NB4 (cell line): ENCODE measurements around the gene GPR17.

Experiments
- DNase-seq: peaks from one replicate; pipeline ENCODE4 v3.0.0; 2010; ENCODE audit warnings: low read depth
- H3K4me3 ChIP-seq: one replicate; pipeline ENCODE4 v1.5.1; 2011; ENCODE audit warnings: mild to moderate bottlenecking, low read depth, low read length, moderate library complexity
- MYC ChIP-seq: IDR thresholded peaks from 2 replicates; pipeline ENCODE4 v1.6.1; 2011; ENCODE audit warnings: low read depth, low read length
- POLR2A ChIP-seq: IDR thresholded peaks from 2 replicates; pipeline ENCODE4 v1.6.1; 2011; ENCODE audit warnings: mild to moderate bottlenecking; ENCODE audit not compliant: insufficient read length; ENCODE audit errors: extremely low read depth
- TF ChIP-seq, protein P1 (sequence below): IDR thresholded peaks from one replicate; pipeline ENCODE4 v1.5.1; 2012; ENCODE audit warnings: low read depth, low read length
- TF ChIP-seq, protein P2 (sequence below): IDR thresholded peaks from 2 replicates; pipeline ENCODE4 v1.6.1; 2011; ENCODE audit warnings: low read depth, low read length

Gene GPR17

DNA sequence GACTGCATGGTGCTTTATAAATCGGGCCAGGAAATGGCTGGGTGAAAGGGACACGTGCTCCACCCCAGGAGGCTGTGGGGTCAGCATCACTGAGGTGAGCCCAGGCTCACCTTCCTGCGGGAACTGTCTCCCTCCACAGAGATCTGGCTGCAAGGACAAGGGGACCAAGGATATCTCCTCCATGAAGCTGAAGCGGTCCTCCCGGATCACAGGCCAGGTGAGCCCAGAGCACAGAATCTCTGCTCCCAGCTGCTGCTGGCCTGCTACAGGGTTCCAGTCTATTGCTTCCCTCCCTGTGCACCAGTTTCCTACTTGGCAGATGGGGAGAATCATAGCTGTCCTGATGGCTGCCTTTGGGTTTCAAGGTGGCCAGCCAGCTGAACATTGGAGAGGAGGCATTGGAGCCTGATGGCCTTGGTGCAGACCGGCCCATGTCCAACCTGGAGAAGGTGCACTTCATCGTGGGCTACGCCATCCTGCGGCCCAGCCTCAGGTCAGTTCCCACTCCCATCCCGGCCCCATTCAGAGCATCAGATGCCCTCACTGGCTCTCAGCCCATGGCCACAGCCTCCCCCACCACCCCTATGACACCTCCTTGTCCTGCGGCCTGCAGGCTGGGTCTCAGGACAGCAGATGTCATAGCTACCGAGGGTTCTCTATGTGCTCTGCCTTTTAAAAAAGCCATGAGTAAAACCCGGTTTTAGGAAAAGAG, 33.7 kb upstream of the GPR17 start:
- DNase-seq, result no peak
- TF ChIP-seq, protein P1, sequence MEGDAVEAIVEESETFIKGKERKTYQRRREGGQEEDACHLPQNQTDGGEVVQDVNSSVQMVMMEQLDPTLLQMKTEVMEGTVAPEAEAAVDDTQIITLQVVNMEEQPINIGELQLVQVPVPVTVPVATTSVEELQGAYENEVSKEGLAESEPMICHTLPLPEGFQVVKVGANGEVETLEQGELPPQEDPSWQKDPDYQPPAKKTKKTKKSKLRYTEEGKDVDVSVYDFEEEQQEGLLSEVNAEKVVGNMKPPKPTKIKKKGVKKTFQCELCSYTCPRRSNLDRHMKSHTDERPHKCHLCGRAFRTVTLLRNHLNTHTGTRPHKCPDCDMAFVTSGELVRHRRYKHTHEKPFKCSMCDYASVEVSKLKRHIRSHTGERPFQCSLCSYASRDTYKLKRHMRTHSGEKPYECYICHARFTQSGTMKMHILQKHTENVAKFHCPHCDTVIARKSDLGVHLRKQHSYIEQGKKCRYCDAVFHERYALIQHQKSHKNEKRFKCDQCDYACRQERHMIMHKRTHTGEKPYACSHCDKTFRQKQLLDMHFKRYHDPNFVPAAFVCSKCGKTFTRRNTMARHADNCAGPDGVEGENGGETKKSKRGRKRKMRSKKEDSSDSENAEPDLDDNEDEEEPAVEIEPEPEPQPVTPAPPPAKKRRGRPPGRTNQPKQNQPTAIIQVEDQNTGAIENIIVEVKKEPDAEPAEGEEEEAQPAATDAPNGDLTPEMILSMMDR, result no peak
- TF ChIP-seq POLR2A (no peak), MYC (no peak)
- TF ChIP-seq, protein P2, sequence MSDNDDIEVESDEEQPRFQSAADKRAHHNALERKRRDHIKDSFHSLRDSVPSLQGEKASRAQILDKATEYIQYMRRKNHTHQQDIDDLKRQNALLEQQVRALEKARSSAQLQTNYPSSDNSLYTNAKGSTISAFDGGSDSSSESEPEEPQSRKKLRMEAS, result no peak
- no peak overlapping the region for H3K4me3 ChIP-seq

DNA sequence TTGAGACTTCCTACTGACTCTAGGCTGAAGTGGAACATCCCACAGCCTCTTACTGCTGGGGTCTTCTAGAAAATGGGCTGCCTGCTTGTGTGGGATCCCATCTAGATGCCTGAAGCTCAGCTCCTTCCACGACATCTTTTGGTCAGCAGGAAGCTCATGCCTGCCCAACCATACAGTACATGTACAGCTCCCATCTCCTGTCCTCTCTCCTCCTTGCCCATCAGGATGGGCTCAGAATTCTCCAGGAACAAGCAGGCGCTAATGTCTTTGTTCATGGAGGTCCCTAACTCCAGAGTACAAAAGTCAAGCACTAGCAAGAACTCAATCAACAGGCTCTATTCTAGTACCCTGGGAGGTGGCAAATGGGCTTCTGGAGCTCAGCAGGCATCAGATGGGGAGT, 31.7 kb upstream of the GPR17 start:
- DNase-seq, result no peak
- H3K4me3 ChIP-seq, result no peak overlapping the region
- no peak for TF ChIP-seq POLR2A

DNA sequence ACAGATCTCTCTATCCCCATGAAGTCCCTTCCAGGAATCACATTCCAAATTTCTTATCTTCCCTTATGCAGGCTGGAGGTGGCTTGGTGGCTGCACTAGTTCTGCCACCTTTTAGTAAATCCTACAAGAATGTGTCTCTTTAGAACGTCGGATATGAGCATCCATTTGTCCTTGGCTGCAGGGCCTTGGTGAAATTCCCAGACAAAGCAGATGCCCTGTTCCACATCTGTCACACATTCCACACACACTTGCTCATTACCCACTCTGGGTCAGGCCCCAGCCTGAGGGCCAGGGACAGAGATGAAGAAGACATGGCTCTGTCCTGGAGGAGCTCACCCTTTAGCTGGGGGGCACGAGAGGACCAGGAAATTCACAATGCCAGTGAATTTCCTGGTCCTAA, 31.2 kb upstream of the GPR17 start:
- DNase-seq, result no peak
- TF ChIP-seq POLR2A (no peak), MYC (no peak)
- TF ChIP-seq, protein P2, result no peak
- TF ChIP-seq, protein P1, result no peak
- H3K4me3 ChIP-seq, result no peak overlapping the region

DNA sequence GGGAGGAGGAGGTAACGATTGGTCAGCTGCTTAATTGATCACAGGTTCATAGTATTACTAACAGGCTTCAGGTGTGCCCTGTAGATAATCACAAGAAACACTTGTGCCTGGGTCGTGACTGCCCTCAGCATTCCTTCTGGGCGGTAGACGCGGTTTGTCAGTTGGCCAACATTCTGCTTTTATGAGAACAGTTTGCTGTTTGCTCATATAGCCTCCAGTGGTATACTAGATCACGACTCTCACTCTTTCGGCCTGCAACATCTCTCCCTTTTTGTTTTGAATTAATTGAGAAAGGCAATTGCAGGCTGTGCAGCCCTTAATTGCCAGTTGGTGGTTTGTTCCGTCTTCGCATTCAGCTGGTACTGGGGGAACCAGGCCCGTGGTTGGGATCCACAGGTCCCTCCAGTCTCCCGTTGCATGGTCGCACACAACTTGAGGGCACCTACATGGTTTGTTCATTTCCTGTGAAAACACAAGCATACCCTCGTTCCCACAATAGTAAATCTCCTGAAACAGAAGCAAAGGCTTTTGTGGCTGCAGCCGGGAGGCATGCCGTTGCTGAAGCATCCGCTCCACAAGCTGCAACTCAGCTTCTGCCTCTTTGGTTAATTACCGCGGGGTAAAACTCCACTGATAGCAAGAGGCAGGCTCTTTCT, 30.3 kb upstream of the GPR17 start:
- no peak overlapping the region for H3K4me3 ChIP-seq
- no peak for TF ChIP-seq POLR2A
- TF ChIP-seq, protein P1, result no peak
- TF ChIP-seq, protein P2, result no peak
- TF ChIP-seq MYC, result no peak
- DNase-seq, result no peak

DNA sequence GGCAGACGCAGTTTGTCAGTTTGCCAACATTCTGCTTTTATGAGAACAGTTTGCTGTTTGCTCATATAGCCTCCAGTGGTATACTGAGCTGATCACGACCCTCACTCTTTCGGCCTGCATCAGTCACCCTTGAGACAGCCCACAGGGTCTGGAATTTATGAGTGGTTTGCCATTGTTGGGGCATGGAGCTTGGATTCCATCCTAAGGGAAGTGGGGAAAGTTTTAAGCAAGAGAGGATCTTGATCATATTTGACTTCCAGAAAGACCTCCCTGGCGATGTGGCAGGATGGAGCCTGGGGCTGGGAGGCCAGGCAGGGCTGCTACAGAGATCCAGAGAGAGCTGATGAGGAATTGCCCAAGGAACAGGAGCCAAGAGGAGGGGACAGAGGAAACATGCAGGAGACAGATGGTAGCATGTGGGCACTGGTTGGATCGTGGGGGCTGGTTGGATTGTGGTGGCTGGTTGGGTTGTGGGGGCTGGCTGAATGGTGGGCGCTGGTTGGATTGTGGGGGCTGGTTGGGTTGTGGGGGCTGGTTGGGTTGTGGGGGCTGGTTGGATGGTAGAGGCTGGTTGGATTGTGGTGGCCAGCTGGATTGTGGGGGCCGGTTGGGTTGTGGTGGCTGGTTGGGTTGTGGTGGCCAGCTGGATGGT, 27.3 kb upstream of the GPR17 start:
- TF ChIP-seq, protein P2, result no peak
- TF ChIP-seq POLR2A (no peak), MYC (no peak)
- TF ChIP-seq, protein P1, result no peak
- no peak overlapping the region for H3K4me3 ChIP-seq
- no peak for DNase-seq

DNA sequence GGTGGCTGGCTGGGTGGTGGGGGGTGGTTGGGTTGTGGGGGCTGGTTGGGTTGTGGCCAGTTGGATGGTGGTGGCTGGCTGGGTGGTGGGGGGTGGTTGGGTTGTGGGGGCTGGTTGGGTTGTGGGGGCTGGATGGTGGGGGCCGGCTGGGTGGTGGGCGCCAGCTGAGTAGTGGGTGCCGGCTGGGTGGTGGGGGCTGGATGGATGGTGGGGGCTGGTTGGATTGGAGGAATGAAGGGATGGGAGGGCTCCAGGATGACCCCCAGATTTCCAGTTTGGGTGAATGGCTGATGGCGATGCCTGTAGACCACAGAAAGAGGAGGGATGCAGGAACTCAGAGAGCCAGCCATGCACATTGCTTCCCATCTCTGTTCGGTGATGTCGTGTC, 26.8 kb upstream of the GPR17 start:
- DNase-seq, result no peak
- TF ChIP-seq, protein P1, result no peak
- TF ChIP-seq, protein P2, result no peak
- no peak overlapping the region for H3K4me3 ChIP-seq
